ENCODE results near the gene MAD1L1.
A peak's percentile ranks its signal among the peaks of the same experiment; 100 is the strongest.

Gene MAD1L1

GRCh38 chr7:2217206-2217605, 15.5 kb downstream of the MAD1L1 start:
- no peak for DNase-seq

- no peak for DNase-seq
These were observed 16.9 kb downstream of the MAD1L1 start for GRCh38 chr7:2215851-2216250.

- DNase-seq = peak in 1 of 2 donors; percentile 2
These were observed 18.1 kb downstream of the MAD1L1 start for GRCh38 chr7:2214636-2215035.

GRCh38 chr7:2213551-2214215, 19.1 kb downstream of the MAD1L1 start:
- no peak for DNase-seq

GRCh38 chr7:2212906-2213305, 19.8 kb downstream of the MAD1L1 start:
- DNase-seq = no peak

- DNase-seq = no peak
These were observed 20.8 kb downstream of the MAD1L1 start for GRCh38 chr7:2211926-2212325.

GRCh38 chr7:2211259-2211880, 21.4 kb downstream of the MAD1L1 start:
- DNase-seq = no peak

- no peak for DNase-seq
These were observed 22.0 kb downstream of the MAD1L1 start for GRCh38 chr7:2210551-2211258.

- no peak for DNase-seq
These were observed 22.8 kb downstream of the MAD1L1 start for GRCh38 chr7:2209961-2210323.

GRCh38 chr7:2209146-2209960, 23.4 kb downstream of the MAD1L1 start:
- DNase-seq = peak; percentile 5 to 30

- DNase-seq = no peak
These were observed 24.0 kb downstream of the MAD1L1 start for GRCh38 chr7:2208712-2209111.

- DNase-seq = no peak
These were observed 27.5 kb downstream of the MAD1L1 start for GRCh38 chr7:2205036-2205780.

- DNase-seq = no peak
These were observed 28.3 kb downstream of the MAD1L1 start for GRCh38 chr7:2204446-2204845.

GRCh38 chr7:2203766-2204300, 28.9 kb downstream of the MAD1L1 start:
- no peak for DNase-seq

GRCh38 chr7:2202901-2203765, 29.6 kb downstream of the MAD1L1 start:
- DNase-seq = no peak

GRCh38 chr7:2202361-2202761, 30.4 kb downstream of the MAD1L1 start:
- DNase-seq = no peak

- no peak for DNase-seq
These were observed 30.9 kb downstream of the MAD1L1 start for GRCh38 chr7:2201686-2202360.

- DNase-seq = no peak
These were observed 31.6 kb downstream of the MAD1L1 start for GRCh38 chr7:2201128-2201527.

GRCh38 chr7:2200584-2200980, 32.2 kb downstream of the MAD1L1 start:
- DNase-seq = no peak

- no peak for DNase-seq
These were observed 32.7 kb downstream of the MAD1L1 start for GRCh38 chr7:2199956-2200583.

All from stimulated activated CD4-positive, alpha-beta T cell treated with anti-CD3 and anti-CD28 coated beads, Interleukin-2, amount 100 ng/mL, for 48 hours (primary cell).